Measurements from ENCODE around the gene GAREM1.
"Not testable (repeated sequence)": the region's sequence is repeated elsewhere in the genome, so short reads cannot be mapped to it uniquely, and the experiment has no call there.

Gene GAREM1

GRCh38 chr18:32321826-32322225 lies 148.9 kb downstream of the GAREM1 start:
- no peak for DNase-seq

- DNase-seq: no peak
Observed at GRCh38 chr18:32319084-32319483, 151.6 kb downstream of the GAREM1 start.

GRCh38 chr18:32318581-32318980 lies 152.1 kb downstream of the GAREM1 start:
- DNase-seq: no peak

- DNase-seq: no peak
Observed at GRCh38 chr18:32317651-32318050, 153.0 kb downstream of the GAREM1 start.

- DNase-seq: no peak
Observed at GRCh38 chr18:32315881-32316280, 154.8 kb downstream of the GAREM1 start.

- no peak for DNase-seq
Observed at GRCh38 chr18:32310774-32311173, 159.9 kb downstream of the GAREM1 start.

GRCh38 chr18:32310101-32310500 lies 160.6 kb downstream of the GAREM1 start:
- no peak for DNase-seq

- no peak for DNase-seq
Observed at GRCh38 chr18:32308493-32309120, 162.1 kb downstream of the GAREM1 start.

- no peak for DNase-seq
Observed at GRCh38 chr18:32303400-32303799, 167.3 kb downstream of the GAREM1 start.

GRCh38 chr18:32302806-32303205 lies 167.9 kb downstream of the GAREM1 start:
- DNase-seq: no peak

- DNase-seq: no peak
Observed at GRCh38 chr18:32301976-32302743, 168.5 kb downstream of the GAREM1 start.

GRCh38 chr18:32301361-32301760 lies 169.3 kb downstream of the GAREM1 start:
- no peak for DNase-seq

- no peak for DNase-seq
Observed at GRCh38 chr18:32300914-32301313, 169.8 kb downstream of the GAREM1 start.

- no peak for DNase-seq
Observed at GRCh38 chr18:32299484-32299883, 171.2 kb downstream of the GAREM1 start.

- DNase-seq: no peak
Observed at GRCh38 chr18:32298171-32298667, 172.5 kb downstream of the GAREM1 start.

GRCh38 chr18:32297579-32298170 lies 173.0 kb downstream of the GAREM1 start:
- DNase-seq: no peak

GRCh38 chr18:32296851-32297250 lies 173.8 kb downstream of the GAREM1 start:
- DNase-seq: no peak

- no peak for DNase-seq
Observed at GRCh38 chr18:32295604-32296003, 175.1 kb downstream of the GAREM1 start.

GRCh38 chr18:32293107-32293506 lies 177.6 kb downstream of the GAREM1 start:
- no peak for DNase-seq

- DNase-seq: not testable (repeated sequence)
Observed at GRCh38 chr18:32291623-32292022, 179.1 kb downstream of the GAREM1 start.

GRCh38 chr18:32290810-32291209 lies 179.9 kb downstream of the GAREM1 start:
- DNase-seq: no peak

GRCh38 chr18:32289483-32290075 lies 181.1 kb downstream of the GAREM1 start:
- DNase-seq: peak; percentile 9

GRCh38 chr18:32287873-32288272 lies 182.8 kb downstream of the GAREM1 start:
- DNase-seq: no peak
